Fibroblast of villous mesenchyme (primary cell): ENCODE measurements around the gene TLCD4. TPM values are rescaled to one million over a fixed set of nuclear protein-coding genes. Genes with fewer than 3 reads are reported as not detected.

Experiments
- DNase-seq: peaks from one replicate; pipeline ENCODE4 v3.0.0-alpha.2; 2010; ENCODE audit warnings: low read depth
- H3K4me3 ChIP-seq: 2 replicates; pipeline ENCODE4 v1.5.1; 2011; ENCODE audit warnings: low read depth, mild to moderate bottlenecking, low read length
- total RNA-seq: library from RNA; depleted of rRNA; stranded (reverse); fragments of >200 nt; gene quantifications from 2 replicates; pipeline ENCODE4 v1.2.3, GENCODE V29; 2012
- TF ChIP-seq, protein P1 (sequence below): IDR thresholded peaks from 2 replicates; pipeline ENCODE4 v1.5.1; 2012; ENCODE audit warnings: low read depth, mild to moderate bottlenecking, low read length; ENCODE audit not compliant: insufficient read depth

Gene TLCD4
- total RNA-seq, 1 donor = 0.86 TPM

DNA sequence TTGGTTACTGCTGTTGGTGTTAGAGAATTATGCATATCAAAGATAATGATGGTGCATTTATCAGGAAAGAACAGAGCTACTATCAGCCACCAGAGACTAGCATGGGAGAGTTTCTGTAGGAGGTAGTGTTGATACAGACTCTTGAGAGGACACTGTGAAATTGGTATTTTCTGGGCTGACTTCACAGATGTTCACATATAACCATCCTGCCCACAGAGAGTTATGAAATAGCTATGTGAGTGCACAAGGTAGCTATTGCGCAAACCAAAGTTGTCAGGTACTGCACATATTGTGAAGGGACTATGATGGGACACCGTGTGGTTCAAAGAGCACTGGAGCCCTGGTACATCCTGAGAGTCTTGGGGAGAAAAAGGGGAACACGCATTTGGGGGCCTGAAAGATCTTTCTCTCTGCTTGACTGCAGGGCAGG lies 1.4 kb upstream of the TLCD4 start:
- no peak overlapping the region for H3K4me3 ChIP-seq
- DNase-seq = no peak
- TF ChIP-seq, protein P1, sequence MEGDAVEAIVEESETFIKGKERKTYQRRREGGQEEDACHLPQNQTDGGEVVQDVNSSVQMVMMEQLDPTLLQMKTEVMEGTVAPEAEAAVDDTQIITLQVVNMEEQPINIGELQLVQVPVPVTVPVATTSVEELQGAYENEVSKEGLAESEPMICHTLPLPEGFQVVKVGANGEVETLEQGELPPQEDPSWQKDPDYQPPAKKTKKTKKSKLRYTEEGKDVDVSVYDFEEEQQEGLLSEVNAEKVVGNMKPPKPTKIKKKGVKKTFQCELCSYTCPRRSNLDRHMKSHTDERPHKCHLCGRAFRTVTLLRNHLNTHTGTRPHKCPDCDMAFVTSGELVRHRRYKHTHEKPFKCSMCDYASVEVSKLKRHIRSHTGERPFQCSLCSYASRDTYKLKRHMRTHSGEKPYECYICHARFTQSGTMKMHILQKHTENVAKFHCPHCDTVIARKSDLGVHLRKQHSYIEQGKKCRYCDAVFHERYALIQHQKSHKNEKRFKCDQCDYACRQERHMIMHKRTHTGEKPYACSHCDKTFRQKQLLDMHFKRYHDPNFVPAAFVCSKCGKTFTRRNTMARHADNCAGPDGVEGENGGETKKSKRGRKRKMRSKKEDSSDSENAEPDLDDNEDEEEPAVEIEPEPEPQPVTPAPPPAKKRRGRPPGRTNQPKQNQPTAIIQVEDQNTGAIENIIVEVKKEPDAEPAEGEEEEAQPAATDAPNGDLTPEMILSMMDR = no peak

DNA sequence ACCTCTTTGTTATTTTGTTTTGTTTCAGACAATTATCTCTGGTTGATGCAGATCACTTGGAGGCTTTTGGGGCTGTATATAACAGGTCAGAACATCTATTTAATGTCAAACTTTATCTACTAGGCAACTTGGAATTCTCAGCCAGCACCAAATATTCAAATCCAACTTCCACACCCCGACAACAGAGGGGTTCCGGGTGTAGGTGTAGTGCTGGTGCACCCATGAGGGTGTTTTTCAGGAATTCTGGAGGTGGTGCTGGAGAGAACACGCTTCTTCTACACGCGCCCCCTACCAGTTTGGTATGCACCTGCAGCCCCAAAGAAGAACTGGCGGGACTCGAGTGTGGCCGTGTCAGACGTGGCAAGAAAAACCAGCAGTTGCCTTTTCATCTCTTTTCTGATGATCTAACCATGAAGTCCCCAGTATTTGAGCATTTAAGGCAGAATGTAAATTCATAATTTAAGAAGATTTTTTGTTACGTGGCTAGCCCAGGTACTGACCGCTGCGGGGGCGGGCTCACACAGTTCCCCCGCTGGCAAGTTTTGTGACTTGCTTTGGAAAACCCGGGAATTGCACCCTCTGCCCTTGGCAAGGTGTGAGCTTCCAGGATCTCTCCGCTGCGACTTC lies 462 bp upstream of the TLCD4 start:
- peak; percentile 18 for DNase-seq
- TF ChIP-seq, protein P1 = peak; percentile 54
- H3K4me3 ChIP-seq = peak overlapping the region; percentile 66

DNA sequence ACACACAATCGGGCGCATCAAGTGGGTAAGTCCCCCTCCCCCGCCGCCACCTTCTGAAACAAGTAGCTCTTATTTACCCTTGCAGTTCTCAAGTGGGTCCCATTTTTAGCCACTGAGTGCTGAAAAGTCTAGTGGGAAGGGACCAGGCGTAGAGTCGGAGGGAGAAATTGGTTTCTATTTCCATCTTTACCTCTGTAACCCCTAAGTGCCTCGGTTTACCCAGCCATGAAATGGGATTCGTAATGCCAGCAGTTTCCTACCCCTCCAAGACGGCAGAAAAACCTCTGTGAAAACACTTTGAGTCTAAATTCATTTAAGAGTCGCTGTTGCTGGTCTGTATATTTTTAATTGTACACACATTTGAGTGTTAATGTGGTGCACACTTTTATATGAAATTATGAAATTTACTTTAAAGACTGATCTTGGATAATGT lies 928 bp downstream of the TLCD4 start:
- H3K4me3 ChIP-seq = peak overlapping the region; percentile 66
- DNase-seq = peak; percentile 1
- TF ChIP-seq, protein P1 = no peak

DNA sequence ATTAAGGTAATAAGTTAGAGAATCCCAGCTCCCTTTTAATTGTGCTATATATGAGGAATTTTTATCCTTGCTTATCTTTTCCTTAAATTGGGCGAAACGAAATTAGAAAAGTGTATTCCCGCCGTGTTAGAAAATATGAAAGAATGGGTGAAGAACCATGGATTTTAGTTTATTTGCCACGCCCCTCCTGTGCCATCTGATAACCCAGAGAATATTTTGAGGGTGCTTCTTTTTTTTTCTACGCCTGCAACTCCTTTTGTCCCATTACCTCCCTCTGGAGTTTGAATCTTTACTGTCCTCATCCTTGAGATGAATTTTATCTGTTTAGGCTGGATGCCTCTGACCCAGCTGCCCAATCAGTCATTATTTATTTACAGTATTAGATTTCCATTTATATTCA lies 1.6 kb downstream of the TLCD4 start:
- DNase-seq = no peak
- TF ChIP-seq, protein P1 = no peak
- no peak overlapping the region for H3K4me3 ChIP-seq

DNA sequence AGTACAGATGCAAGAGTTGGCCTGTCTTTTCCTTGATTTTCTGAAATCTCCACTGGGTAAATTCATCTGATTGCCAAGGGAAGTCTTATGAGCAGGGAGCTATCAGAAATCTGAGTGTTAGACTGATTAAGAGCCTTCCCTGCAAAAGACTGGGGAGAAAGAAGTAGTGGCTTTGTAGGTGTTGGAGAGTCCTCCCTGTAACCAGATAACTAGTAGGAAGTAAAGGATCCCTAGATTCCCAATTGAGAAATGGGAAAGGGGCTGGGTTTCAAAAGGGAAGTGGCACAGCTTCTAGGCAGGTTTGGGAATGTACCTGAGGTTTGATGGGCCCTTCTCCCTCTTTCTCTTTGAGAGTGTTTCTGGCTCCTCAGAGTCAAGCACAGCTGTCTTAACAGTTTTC lies 2.1 kb downstream of the TLCD4 start:
- no peak overlapping the region for H3K4me3 ChIP-seq
- TF ChIP-seq, protein P1 = no peak
- no peak for DNase-seq

DNA sequence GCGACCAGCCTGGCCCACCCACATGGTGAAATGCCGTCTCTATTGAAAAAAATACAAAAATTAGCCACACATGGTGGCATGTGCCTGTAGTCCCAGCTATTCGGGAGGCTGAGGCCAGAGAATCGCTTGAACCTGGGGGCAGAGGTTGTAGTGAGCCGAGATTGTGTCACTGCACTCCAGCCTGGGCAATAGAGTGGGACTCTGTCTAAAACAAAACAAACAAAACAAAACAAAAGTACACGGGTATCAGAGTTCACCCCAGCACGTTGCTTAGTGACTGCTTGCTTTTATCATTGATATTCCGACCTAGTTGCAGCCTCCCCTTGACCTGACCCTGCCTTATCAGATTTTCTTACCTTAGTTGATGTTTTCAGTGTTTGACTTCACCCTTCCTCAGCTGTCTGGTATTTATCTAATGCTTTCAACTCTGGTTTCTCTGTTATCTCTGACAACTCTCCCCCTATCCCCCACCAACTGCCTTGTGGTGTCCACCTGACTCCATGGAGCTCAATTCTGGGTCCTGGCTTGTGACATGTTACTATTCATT lies 5.1 kb downstream of the TLCD4 start:
- DNase-seq = no peak
- TF ChIP-seq, protein P1 = no peak
- no peak overlapping the region for H3K4me3 ChIP-seq
